Measurements from ENCODE around the gene CNDP1. TPM values are rescaled to one million over a fixed set of nuclear protein-coding genes. Genes with fewer than 3 reads are reported as not detected.
"Not testable (repeated sequence)": the region's sequence is repeated elsewhere in the genome, so short reads cannot be mapped to it uniquely, and the experiment has no call there.

CNDP1 gene
- polyA plus RNA-seq, 1 of the 3 experiments (the other 2 are of a cell fraction), result not detected

DNA sequence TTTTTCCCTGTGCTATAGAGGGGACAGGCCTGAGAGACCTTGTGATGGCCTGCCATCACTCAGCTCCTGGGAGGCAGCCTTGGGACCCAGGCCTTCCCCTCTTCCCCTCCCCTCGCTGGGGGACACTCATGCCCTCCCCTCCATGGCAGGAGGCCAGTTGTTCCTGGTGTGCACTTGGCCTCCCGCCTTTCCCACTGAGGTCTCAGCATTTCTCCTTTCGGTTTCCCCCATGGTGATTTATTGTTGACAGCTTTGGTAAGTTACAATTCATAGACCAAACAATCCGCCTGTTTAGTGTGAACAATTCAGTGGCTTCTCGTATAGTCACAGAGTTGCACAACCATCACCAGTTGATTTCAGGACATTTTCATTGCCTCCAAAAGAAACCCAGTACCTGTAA is 10.2 kb upstream of the CNDP1 start:
- no peaks in the 10 kb centered on the region for H3F3A ChIP-seq (replicated peaks; ENCODE audit: insufficient read depth)
- no peaks in the 10 kb centered on the region for H3K9me3 ChIP-seq
- no peaks in the 10 kb centered on the region for H3K4me1 ChIP-seq (ENCODE audit: control insufficient read depth in 1 of 2, insufficient read depth in 2 of 2, low read depth in 1 of 2, low read length in 1 of 2)
- no peak overlapping the region for H3K4me3 ChIP-seq (ENCODE audit: low read depth in 2 of 2, low read length in 1 of 2)
- 0 out of 2 replicates have a peak, but pooled peaks cover 6% of the 10 kb centered on the region for H3K27me3 ChIP-seq (ENCODE audit: insufficient read depth)
- H4K20me1 ChIP-seq (ENCODE audit: insufficient read depth), result no peaks in the 10 kb centered on the region
- no peak overlapping the region for H2AFZ ChIP-seq (ENCODE audit: low read depth)
- peaks cover 4 to 10% of the 10 kb centered on the region in 2 experiments for H3K36me3 ChIP-seq (replicated peaks in 1 of 2; ENCODE audit: control insufficient read depth in 1 of 2, insufficient read depth in 2 of 2, low read length in 1 of 2)
- H3K9ac ChIP-seq, result no peak overlapping the region
- no peak for DNase-seq
- no peak for TF ChIP-seq FOSL2 (IDR thresholded peaks at IDR 0.05; ENCODE audit: borderline replicate concordance, low read depth)
- TF ChIP-seq, protein P1, sequence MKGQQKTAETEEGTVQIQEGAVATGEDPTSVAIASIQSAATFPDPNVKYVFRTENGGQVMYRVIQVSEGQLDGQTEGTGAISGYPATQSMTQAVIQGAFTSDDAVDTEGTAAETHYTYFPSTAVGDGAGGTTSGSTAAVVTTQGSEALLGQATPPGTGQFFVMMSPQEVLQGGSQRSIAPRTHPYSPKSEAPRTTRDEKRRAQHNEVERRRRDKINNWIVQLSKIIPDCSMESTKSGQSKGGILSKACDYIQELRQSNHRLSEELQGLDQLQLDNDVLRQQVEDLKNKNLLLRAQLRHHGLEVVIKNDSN (IDR thresholded peaks at IDR 0.05; ENCODE audit: borderline replicate concordance, low read depth), result no peak
- no peak for TF ChIP-seq TAF1 (IDR thresholded peaks at IDR 0.05; ENCODE audit: borderline replicate concordance, low read depth, low read length)
- TF ChIP-seq RXRA (IDR thresholded peaks at IDR 0.05; ENCODE audit: borderline replicate concordance, low read depth), result no peak
- H3K4me2 ChIP-seq, result no peak overlapping the region
- no peaks in the 10 kb centered on the region for H3K9me2 ChIP-seq
- WGBS (ENCODE audit: low lambda C conversion rate), result 92% methylated on average over 5 of the region's 5 CpGs
- H3K27ac ChIP-seq (ENCODE audit: low read depth in 2 of 2, low read length in 1 of 2), result no peak overlapping the region
- POLR2A ChIA-PET, result no interaction called here
- CTCF ChIA-PET, result interaction anchor here (1.0 kb wide), 1 partner anchor 28 kb away, joined by 3 read pairs; no protein-coding TSS in a partner anchor
- H3K79me2 ChIP-seq (ENCODE audit: insufficient read depth), result no peaks in the 10 kb centered on the region

DNA sequence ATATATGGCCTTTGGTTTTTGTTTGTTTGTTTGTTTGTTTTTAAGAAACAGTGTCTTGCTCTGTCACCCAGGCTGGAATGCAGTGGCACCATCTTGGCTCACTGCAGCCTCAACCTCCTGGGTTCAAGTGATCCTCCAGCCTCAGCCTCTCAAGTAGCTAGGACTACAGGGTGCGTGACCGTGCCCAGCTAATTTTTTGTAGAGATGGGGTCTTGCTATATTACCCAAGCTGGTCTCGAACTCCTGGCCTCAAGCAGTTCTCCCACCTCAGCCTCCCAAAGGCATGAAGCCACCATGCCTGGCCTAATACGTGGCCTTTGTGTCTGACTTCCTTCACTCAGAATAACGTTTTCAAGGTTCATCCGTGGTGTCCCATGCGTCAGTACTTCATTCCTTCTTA is 9.4 kb upstream of the CNDP1 start:
- POLR2A ChIA-PET; H3K27me3 ChIP-seq (ENCODE audit: insufficient read depth); H3K4me2 ChIP-seq; H3K9me2 ChIP-seq; H3K27ac ChIP-seq (ENCODE audit: low read depth in 2 of 2, low read length in 1 of 2); H3K79me2 ChIP-seq (ENCODE audit: insufficient read depth); H3F3A ChIP-seq (replicated peaks; ENCODE audit: insufficient read depth); H4K20me1 ChIP-seq (ENCODE audit: insufficient read depth); H3K36me3 ChIP-seq (replicated peaks in 1 of 2; ENCODE audit: control insufficient read depth in 1 of 2, insufficient read depth in 2 of 2, low read length in 1 of 2); DNase-seq; H2AFZ ChIP-seq (ENCODE audit: low read depth); H3K4me1 ChIP-seq (ENCODE audit: control insufficient read depth in 1 of 2, insufficient read depth in 2 of 2, low read depth in 1 of 2, low read length in 1 of 2); H3K9ac ChIP-seq; H3K9me3 ChIP-seq; H3K4me3 ChIP-seq (ENCODE audit: low read depth in 2 of 2, low read length in 1 of 2): not testable (repeated sequence)
- CTCF ChIA-PET, result interaction anchor here (0.8 kb wide), 1 partner anchor 82 kb away, joined by 3 read pairs; no protein-coding TSS in a partner anchor
- WGBS (ENCODE audit: low lambda C conversion rate), result 74% methylated on average over 7 of the region's 7 CpGs

DNA sequence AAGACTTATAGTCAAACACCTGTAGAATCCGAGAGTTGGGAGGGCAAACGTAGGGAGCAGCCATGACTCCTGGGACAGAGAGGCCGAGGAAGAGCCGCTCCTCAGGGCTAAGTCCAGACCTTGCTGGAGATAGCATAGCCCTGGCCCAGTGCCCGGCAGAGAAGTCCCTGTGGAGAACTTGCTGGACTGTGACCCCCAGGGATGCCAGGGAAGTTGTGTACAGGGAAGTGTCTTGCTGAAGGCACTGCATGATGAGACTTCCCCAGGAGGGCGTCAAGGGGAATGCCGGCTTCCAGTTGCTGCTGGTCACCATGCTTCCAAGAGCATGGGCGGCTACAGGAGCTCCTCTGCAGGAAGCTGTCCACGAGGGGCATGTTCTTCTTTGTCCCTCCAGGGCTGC is 8.6 kb upstream of the CNDP1 start:
- DNase-seq, result no peak
- Histone ChIP-seq H3K9ac (no peak overlapping the region), H3K4me3 (ENCODE audit: low read depth in 2 of 2, low read length in 1 of 2) (no peak overlapping the region), H3K36me3 (replicated peaks in 1 of 2; ENCODE audit: control insufficient read depth in 1 of 2, insufficient read depth in 2 of 2, low read length in 1 of 2) (no peaks in the 10 kb centered on the region), H3K4me1 (ENCODE audit: control insufficient read depth in 1 of 2, insufficient read depth in 2 of 2, low read depth in 1 of 2, low read length in 1 of 2) (no peaks in the 10 kb centered on the region), H2AFZ (ENCODE audit: low read depth) (no peak overlapping the region), H3F3A (replicated peaks; ENCODE audit: insufficient read depth) (no peaks in the 10 kb centered on the region), H4K20me1 (ENCODE audit: insufficient read depth) (no peaks in the 10 kb centered on the region), H3K9me3 (no peaks in the 10 kb centered on the region), H3K27ac (ENCODE audit: low read depth in 2 of 2, low read length in 1 of 2) (no peak overlapping the region), H3K79me2 (ENCODE audit: insufficient read depth) (no peaks in the 10 kb centered on the region), H3K4me2 (no peak overlapping the region), H3K9me2 (no peaks in the 10 kb centered on the region), H3K27me3 (ENCODE audit: insufficient read depth) (peaks cover 6% of the 10 kb centered on the region; the same call in 1 of the 2 replicates)
- TF ChIP-seq, protein P2, sequence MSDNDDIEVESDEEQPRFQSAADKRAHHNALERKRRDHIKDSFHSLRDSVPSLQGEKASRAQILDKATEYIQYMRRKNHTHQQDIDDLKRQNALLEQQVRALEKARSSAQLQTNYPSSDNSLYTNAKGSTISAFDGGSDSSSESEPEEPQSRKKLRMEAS (IDR thresholded peaks at IDR 0.05; ENCODE audit: low read depth), result no peak
- TF ChIP-seq GATA2 (CRISPR knock-in tag; IDR thresholded peaks at IDR 0.05) (no peak), TAF1 (IDR thresholded peaks at IDR 0.05; ENCODE audit: borderline replicate concordance, low read depth, low read length) (no peak), MEF2A (IDR thresholded peaks at IDR 0.05; ENCODE audit: borderline replicate concordance, low read depth) (no peak), NRF1 (IDR thresholded peaks at IDR 0.05; ENCODE audit: low read depth, low read length) (no peak), CHD2 (IDR thresholded peaks at IDR 0.05; ENCODE audit: low read length, partially characterized antibody) (no peak)
- ChIA-PET POLR2A (no interaction called here), CTCF (interaction anchor here (0.8 kb wide), 1 partner anchor 83 kb away, joined by 3 read pairs; no protein-coding TSS in a partner anchor)
- 48% methylated on average over 9 of the region's 9 CpGs for WGBS (ENCODE audit: low lambda C conversion rate)
